PFSK-1 (cell line): ENCODE measurements around the gene CYTH1.

Source experiments
- POLR2AphosphoS5 ChIP-seq: IDR thresholded peaks from 2 replicates; pipeline ENCODE4 v1.6.1; 2012; ENCODE audit warnings: low read depth, mild to moderate bottlenecking, control low read depth, low read length, moderate library complexity
- TF ChIP-seq, protein P1 (sequence below), 2 experiments: IDR thresholded peaks; 2 replicates each; pipeline versions ENCODE4 v1.6.1 to v1.8.0; 2011 to 2012; ENCODE audit warnings: low read depth in 2 of 2, low read length in 2 of 2, control low read depth in 1 of 2, inconsistent platforms in 1 of 2, mild to moderate bottlenecking in 1 of 2, moderate library complexity in 1 of 2; ENCODE audit not compliant: insufficient read depth in 1 of 2

DNA sequence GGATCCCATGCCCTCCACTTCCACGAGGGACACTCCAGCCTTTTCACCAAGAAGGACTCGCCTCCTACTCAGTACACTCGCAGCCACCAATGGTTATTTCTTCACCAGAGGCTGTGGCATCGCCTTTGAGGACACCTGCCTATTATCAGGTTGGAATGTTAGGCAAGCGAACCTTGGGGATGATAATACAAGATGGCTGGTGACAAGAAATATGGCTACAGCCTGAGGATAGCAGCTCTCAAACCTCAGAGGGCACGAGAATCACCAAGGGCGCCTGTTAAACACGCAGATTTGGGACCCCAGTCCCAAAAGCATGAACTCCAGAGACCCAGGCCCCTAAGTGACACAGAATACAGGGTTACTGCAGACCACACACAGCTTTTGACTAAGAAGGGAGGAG is 58.1 kb downstream of the CYTH1 start:
- TF ChIP-seq POLR2AphosphoS5, result no peak
- TF ChIP-seq, protein P1, sequence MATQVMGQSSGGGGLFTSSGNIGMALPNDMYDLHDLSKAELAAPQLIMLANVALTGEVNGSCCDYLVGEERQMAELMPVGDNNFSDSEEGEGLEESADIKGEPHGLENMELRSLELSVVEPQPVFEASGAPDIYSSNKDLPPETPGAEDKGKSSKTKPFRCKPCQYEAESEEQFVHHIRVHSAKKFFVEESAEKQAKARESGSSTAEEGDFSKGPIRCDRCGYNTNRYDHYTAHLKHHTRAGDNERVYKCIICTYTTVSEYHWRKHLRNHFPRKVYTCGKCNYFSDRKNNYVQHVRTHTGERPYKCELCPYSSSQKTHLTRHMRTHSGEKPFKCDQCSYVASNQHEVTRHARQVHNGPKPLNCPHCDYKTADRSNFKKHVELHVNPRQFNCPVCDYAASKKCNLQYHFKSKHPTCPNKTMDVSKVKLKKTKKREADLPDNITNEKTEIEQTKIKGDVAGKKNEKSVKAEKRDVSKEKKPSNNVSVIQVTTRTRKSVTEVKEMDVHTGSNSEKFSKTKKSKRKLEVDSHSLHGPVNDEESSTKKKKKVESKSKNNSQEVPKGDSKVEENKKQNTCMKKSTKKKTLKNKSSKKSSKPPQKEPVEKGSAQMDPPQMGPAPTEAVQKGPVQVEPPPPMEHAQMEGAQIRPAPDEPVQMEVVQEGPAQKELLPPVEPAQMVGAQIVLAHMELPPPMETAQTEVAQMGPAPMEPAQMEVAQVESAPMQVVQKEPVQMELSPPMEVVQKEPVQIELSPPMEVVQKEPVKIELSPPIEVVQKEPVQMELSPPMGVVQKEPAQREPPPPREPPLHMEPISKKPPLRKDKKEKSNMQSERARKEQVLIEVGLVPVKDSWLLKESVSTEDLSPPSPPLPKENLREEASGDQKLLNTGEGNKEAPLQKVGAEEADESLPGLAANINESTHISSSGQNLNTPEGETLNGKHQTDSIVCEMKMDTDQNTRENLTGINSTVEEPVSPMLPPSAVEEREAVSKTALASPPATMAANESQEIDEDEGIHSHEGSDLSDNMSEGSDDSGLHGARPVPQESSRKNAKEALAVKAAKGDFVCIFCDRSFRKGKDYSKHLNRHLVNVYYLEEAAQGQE (IDR thresholded peaks at IDR 0.05; ENCODE audit: insufficient read depth in 1 of 2, low read depth in 2 of 2, low read length in 2 of 2), result no peak
